K562 (cell line): ENCODE results near the gene MYCL. TPM values are rescaled to one million over a fixed set of nuclear protein-coding genes. Genes with fewer than 3 reads are reported as not detected.

ENCODE experiments used
- ATAC-seq: fragments of 200-7000 bp; cut with Tn5 transposase; 3 replicates; pipeline ENCODE4 v1.9.1; 2020; ENCODE audit warnings: moderate library complexity
- BruUV-seq: library from RNA; stranded (reverse); fragments of 400-500 nt; replicated peaks from 2 replicates; lab custom pipeline; 2021; lab: Mats Ljungman, UMichigan
- CTCF ChIA-PET: fragments of 300-600 bp; formaldehyde crosslinking; extraction: SDS; loops from one replicate; lab custom pipeline; 2021; ENCODE audit warnings: low intra/inter-chr PET ratio; lab: Yijun Ruan, JAX
- POLR2A ChIA-PET: fragments of 300-600, 350-650 bp; sonication (Branson Sonifier 250); formaldehyde crosslinking; extraction: SDS; loops from one replicate; lab custom pipeline; 2021; ENCODE audit warnings: antibody characterized with exemption, inconsistent platforms; lab: Yijun Ruan, JAX
- DNase-seq, 4 experiments: peaks; one replicate each; pipeline versions ENCODE4 v3.0.0 to v3.0.0-alpha.2; 2011 to 2018; ENCODE audit warnings: low spot score in 3 of 4, mixed read lengths in 3 of 4; ENCODE audit errors: extremely low read depth in 1 of 4
- FAIRE-seq: peaks from 2 replicates; lab custom pipeline; 2011; peaks lifted over from hg19 to GRCh38; lab: Jason Lieb, UNC
- H2AFZ ChIP-seq: 2 replicates; pipeline ENCODE4 v1.6.0; 2011; ENCODE audit warnings: low read depth, low read length, control low read depth, inconsistent platforms
- H3K27ac ChIP-seq: fragments of 200-600 bp; 3 replicates; pipeline ENCODE4 v1.8.0; 2011; ENCODE audit warnings: low read depth, mild to moderate bottlenecking, control low read depth, inconsistent platforms, low read length, moderate library complexity, mixed read lengths; ENCODE audit errors: extremely low read depth
- H3K27me3 ChIP-seq, 2 experiments: fragments of 300-600 bp in 1 of 2; 2 replicates in 1 of 2; 3 replicates in 1 of 2; pipeline versions ENCODE4 v1.6.0 to v1.8.0; 2011; ENCODE audit warnings: inconsistent platforms in 2 of 2, low read length in 2 of 2, mild to moderate bottlenecking in 1 of 2, mixed read lengths in 1 of 2, moderate library complexity in 1 of 2; ENCODE audit not compliant: control insufficient read depth in 2 of 2, insufficient read depth in 2 of 2
- H3K36me3 ChIP-seq: fragments of 300-600 bp; 3 replicates; pipeline ENCODE4 v1.8.0; 2011; ENCODE audit warnings: mild to moderate bottlenecking, low read length, inconsistent platforms; ENCODE audit not compliant: control insufficient read depth, insufficient read depth
- H3K4me1 ChIP-seq, 2 experiments: fragments of 200-600 bp in 1 of 2; replicated peaks in 1 of 2; 2 replicates in 1 of 2; 3 replicates in 1 of 2; pipeline versions ENCODE4 v1.5.1 to v1.8.0; 2011; ENCODE audit warnings: inconsistent platforms in 2 of 2, low read length in 2 of 2, mild to moderate bottlenecking in 1 of 2, mixed read lengths in 1 of 2, moderate library complexity in 1 of 2; ENCODE audit not compliant: control insufficient read depth in 2 of 2, insufficient read depth in 2 of 2
- H3K4me2 ChIP-seq: 2 replicates; pipeline ENCODE4 v1.6.1; 2011; ENCODE audit warnings: low read length, control low read depth, inconsistent platforms, mixed read lengths; ENCODE audit not compliant: insufficient read depth
- H3K4me3 ChIP-seq: fragments of 200-600 bp; sonication (generic), shearing (Covaris generic); 2 replicates; pipeline ENCODE4 v1.5.1; 2016; ENCODE audit warnings: control low read depth, inconsistent platforms
- H3K79me2 ChIP-seq: fragments of 200-600 bp; 3 replicates; pipeline ENCODE4 v1.8.0; 2011; ENCODE audit warnings: low read length, inconsistent platforms; ENCODE audit not compliant: control insufficient read depth, insufficient read depth
- H3K9ac ChIP-seq, 2 experiments: 2 replicates each; pipeline versions ENCODE4 v1.6.0 to v1.6.1; 2011; ENCODE audit warnings: low read depth in 2 of 2, low read length in 2 of 2, control low read depth in 1 of 2, inconsistent platforms in 1 of 2, mild to moderate bottlenecking in 1 of 2, mixed read lengths in 1 of 2; ENCODE audit not compliant: insufficient read depth in 1 of 2
- H3K9me1 ChIP-seq: one replicate; pipeline ENCODE4 v1.6.0; 2011; ENCODE audit warnings: inconsistent platforms, mild to moderate bottlenecking, low read length, moderate library complexity; ENCODE audit not compliant: control insufficient read depth, insufficient read depth
- H3K9me3 ChIP-seq: replicated peaks from 2 replicates; pipeline ENCODE4 v1.5.1; 2011; ENCODE audit warnings: low read depth, low read length, inconsistent platforms; ENCODE audit not compliant: control insufficient read depth, insufficient read depth
- H4K20me1 ChIP-seq: replicated peaks from 2 replicates; pipeline ENCODE4 v1.6.1; 2011; ENCODE audit warnings: low read length, inconsistent platforms, mixed read lengths; ENCODE audit not compliant: control insufficient read depth, insufficient read depth
- ARHGAP35 ChIP-seq: fragments of 450-650 bp; IDR thresholded peaks from 2 replicates; pipeline ENCODE4 v1.6.1; 2018; ENCODE audit not compliant: partially characterized antibody
- E2F3 ChIP-seq: fragments of 250-450 bp; sonication (Bioruptor Pico); IDR thresholded peaks from 2 replicates; pipeline ENCODE4 v1.4.0; 2020; ENCODE audit warnings: mild to moderate bottlenecking
- FIP1L1 ChIP-seq: fragments of 200-400 bp; formaldehyde crosslinking; IDR thresholded peaks from 2 replicates; pipeline ENCODE4 v1.6.1; 2018; ENCODE audit warnings: mild to moderate bottlenecking, low read depth, low read length; ENCODE audit not compliant: poor library complexity, severe bottlenecking
- FOXJ3 ChIP-seq: sonication (generic); formaldehyde crosslinking; IDR thresholded peaks from 2 replicates; pipeline ENCODE4 v1.4.0; 2020; ENCODE audit warnings: mild to moderate bottlenecking, missing genetic modification reagents
- GATAD2A ChIP-seq: fragments of 450-650 bp; IDR thresholded peaks from 2 replicates; pipeline ENCODE4 v1.6.1; 2017
- MED1 ChIP-seq: sonication (generic); formaldehyde crosslinking; IDR thresholded peaks from 2 replicates; pipeline ENCODE4 v1.8.1; 2023; ENCODE audit warnings: missing genetic modification reagents, borderline replicate concordance
- MEIS2 ChIP-seq: fragments of 450-650 bp; IDR thresholded peaks from 2 replicates; pipeline ENCODE4 v1.6.1; 2014; ENCODE audit warnings: mild to moderate bottlenecking; ENCODE audit not compliant: partially characterized antibody
- NCOR1 ChIP-seq: fragments of 450-650 bp; IDR thresholded peaks from 2 replicates; pipeline ENCODE4 v1.6.1; 2016; ENCODE audit warnings: mild to moderate bottlenecking, moderate library complexity
- NR2C1 ChIP-seq, 2 experiments: fragments of 450-650 bp; IDR thresholded peaks; 2 replicates each; pipeline ENCODE4 v1.6.1; 2017; ENCODE audit warnings: mild to moderate bottlenecking in 2 of 2, antibody characterized with exemption in 1 of 2, inconsistent platforms in 1 of 2, missing compliant biosample characterization in 1 of 2, missing genetic modification characterization in 1 of 2
- PTRF ChIP-seq: fragments of 450-650 bp; IDR thresholded peaks from 2 replicates; pipeline ENCODE4 v1.6.1; 2016; ENCODE audit warnings: mild to moderate bottlenecking, missing genetic modification characterization, missing compliant biosample characterization
- SP1 ChIP-seq: sonication (generic); formaldehyde crosslinking; IDR thresholded peaks from 2 replicates; pipeline ENCODE4 v1.8.1; 2022; ENCODE audit warnings: mild to moderate bottlenecking, missing genetic modification reagents
- TBL1XR1 ChIP-seq, 2 experiments: IDR thresholded peaks; 2 replicates each; pipeline ENCODE4 v1.6.1; 2012; ENCODE audit warnings: improper control_type of control experiment in 2 of 2, low read length in 2 of 2, mild to moderate bottlenecking in 1 of 2
- ZNF436 ChIP-seq: fragments of 250-450, 450-650 bp; sonication (Bioruptor Pico); formaldehyde crosslinking; IDR thresholded peaks from 2 replicates; pipeline ENCODE4 v1.7.0; 2020; ENCODE audit warnings: mild to moderate bottlenecking
- WGBS: fragments of 100-300 bp; shearing (Covaris generic); methylation state at CpG from one replicate; pipeline ENCODE4 v1.1.6; 2016; ENCODE audit warnings: low coverage, mixed read lengths; ENCODE audit not compliant: insufficient coverage; ENCODE audit errors: missing lambda C conversion rate; 5-methylcytosine and 5-hydroxymethylcytosine counted together
- in situ Hi-C: fragments of 300-500 bp; cut with MboI; formaldehyde crosslinking; loops from 4 replicates; pipeline ENCODE4 v1.15.0; 2018; ENCODE audit warnings: inconsistent platforms, mixed read lengths
- intact Hi-C: fragments of 100-400 bp; cut with micrococcal nuclease; formaldehyde crosslinking; loops from 2 replicates; pipeline ENCODE4 v1.14.2; 2022
- polyA plus RNA-seq, 8 experiments: library from polyadenylated mRNA; depleted of rRNA in 4 of 8; stranded (reverse) in 5 of 8; unstranded in 3 of 8; fragments of >200 nt; fragmentation: Nextera tagmentation in 2 of 8; fragmentation: Illumina TruSeq in 1 of 8; extraction: Ambion mirVana in 2 of 8; extraction: Trizol in 1 of 8; gene quantifications; 2 replicates each; pipeline versions ENCODE4 v1.2.1 to v1.2.3, GENCODE V29; 2011 to 2014; ENCODE audit warnings: inconsistent platforms in 1 of 8, missing spikeins in 1 of 8
- total RNA-seq, 7 experiments: library from RNA; depleted of rRNA in 6 of 7; stranded (reverse); fragments of >200 nt in 6 of 7; fragmentation: Illumina TruSeq in 2 of 7; extraction: Trizol in 2 of 7; gene quantifications; 2 replicates each; pipeline versions ENCODE4 v1.2.1 to v1.2.3, GENCODE V29; 2011 to 2021; ENCODE audit warnings: low replicate concordance in 1 of 7
- TF ChIP-seq, protein P1 (sequence below): sonication (generic); formaldehyde crosslinking; IDR thresholded peaks from 2 replicates; pipeline ENCODE4 v1.8.0; 2022; ENCODE audit warnings: mild to moderate bottlenecking, low read depth, missing genetic modification reagents
- TF ChIP-seq, protein P2 (sequence below), 2 experiments: fragments of 450-650 bp; IDR thresholded peaks; 2 replicates each; pipeline ENCODE4 v1.6.1; 2018; ENCODE audit warnings: mild to moderate bottlenecking in 2 of 2, low read depth in 1 of 2; ENCODE audit not compliant: partially characterized antibody in 2 of 2
- TF ChIP-seq, protein P3 (sequence below): sonication (generic); formaldehyde crosslinking; IDR thresholded peaks from 2 replicates; pipeline ENCODE4 v1.8.0; 2023; ENCODE audit warnings: mild to moderate bottlenecking, missing genetic modification reagents
- TF ChIP-seq, protein P4 (sequence below): fragments of 250-450 bp; sonication (Bioruptor Pico); IDR thresholded peaks from 2 replicates; pipeline ENCODE4 v1.8.0; 2021; ENCODE audit warnings: borderline replicate concordance, mild to moderate bottlenecking, moderate library complexity; ENCODE audit not compliant: poor library complexity, severe bottlenecking

Gene MYCL
- total and polyA plus RNA-seq, 9 of the 15 experiments (the other 6 are each of a cell fraction or from before 2014, with no cell fraction given) = 3.5 to 22.0 (median 12.8) TPM

DNA sequence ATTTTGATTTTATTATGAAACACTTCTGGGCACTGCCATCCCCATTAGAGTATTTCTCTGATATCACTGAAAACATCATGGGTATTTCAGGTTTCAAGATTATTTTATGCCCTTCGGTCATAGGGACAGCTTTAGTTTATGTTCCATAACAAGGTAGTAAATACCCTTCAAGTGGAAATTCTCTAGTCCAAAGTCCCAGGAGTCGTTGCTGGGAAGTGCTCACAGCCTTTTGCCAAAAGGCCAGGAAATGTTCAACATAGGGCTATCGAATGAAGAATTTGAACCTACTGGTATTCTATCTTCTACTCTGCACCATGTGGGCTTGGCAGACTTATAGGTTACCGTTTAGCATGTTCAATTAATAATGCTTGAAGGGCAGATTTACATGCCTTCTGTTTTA lies 45.5 kb upstream of the MYCL start:
- TF ChIP-seq NCOR1 = no peak
- TF ChIP-seq MED1 (CRISPR knock-in tag) = no peak
- no peak for TF ChIP-seq E2F3 (CRISPR knock-in tag)
- no peak for TF ChIP-seq GATAD2A
- TF ChIP-seq, protein P1, sequence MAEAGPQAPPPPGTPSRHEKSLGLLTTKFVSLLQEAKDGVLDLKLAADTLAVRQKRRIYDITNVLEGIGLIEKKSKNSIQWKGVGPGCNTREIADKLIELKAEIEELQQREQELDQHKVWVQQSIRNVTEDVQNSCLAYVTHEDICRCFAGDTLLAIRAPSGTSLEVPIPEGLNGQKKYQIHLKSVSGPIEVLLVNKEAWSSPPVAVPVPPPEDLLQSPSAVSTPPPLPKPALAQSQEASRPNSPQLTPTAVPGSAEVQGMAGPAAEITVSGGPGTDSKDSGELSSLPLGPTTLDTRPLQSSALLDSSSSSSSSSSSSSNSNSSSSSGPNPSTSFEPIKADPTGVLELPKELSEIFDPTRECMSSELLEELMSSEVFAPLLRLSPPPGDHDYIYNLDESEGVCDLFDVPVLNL (CRISPR knock-in tag) = no peak
- TF ChIP-seq, protein P2, sequence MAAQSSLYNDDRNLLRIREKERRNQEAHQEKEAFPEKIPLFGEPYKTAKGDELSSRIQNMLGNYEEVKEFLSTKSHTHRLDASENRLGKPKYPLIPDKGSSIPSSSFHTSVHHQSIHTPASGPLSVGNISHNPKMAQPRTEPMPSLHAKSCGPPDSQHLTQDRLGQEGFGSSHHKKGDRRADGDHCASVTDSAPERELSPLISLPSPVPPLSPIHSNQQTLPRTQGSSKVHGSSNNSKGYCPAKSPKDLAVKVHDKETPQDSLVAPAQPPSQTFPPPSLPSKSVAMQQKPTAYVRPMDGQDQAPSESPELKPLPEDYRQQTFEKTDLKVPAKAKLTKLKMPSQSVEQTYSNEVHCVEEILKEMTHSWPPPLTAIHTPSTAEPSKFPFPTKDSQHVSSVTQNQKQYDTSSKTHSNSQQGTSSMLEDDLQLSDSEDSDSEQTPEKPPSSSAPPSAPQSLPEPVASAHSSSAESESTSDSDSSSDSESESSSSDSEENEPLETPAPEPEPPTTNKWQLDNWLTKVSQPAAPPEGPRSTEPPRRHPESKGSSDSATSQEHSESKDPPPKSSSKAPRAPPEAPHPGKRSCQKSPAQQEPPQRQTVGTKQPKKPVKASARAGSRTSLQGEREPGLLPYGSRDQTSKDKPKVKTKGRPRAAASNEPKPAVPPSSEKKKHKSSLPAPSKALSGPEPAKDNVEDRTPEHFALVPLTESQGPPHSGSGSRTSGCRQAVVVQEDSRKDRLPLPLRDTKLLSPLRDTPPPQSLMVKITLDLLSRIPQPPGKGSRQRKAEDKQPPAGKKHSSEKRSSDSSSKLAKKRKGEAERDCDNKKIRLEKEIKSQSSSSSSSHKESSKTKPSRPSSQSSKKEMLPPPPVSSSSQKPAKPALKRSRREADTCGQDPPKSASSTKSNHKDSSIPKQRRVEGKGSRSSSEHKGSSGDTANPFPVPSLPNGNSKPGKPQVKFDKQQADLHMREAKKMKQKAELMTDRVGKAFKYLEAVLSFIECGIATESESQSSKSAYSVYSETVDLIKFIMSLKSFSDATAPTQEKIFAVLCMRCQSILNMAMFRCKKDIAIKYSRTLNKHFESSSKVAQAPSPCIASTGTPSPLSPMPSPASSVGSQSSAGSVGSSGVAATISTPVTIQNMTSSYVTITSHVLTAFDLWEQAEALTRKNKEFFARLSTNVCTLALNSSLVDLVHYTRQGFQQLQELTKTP (IDR thresholded peaks at IDR 0.05; ENCODE audit: low read depth in 1 of 2, partially characterized antibody in 2 of 2) = no peak
- no peak for TF ChIP-seq NR2C1 (IDR thresholded peaks at IDR 0.05)
- TF ChIP-seq NR2C1 (tag; IDR thresholded peaks at IDR 0.05) = no peak
- TF ChIP-seq SP1 = no peak
- TF ChIP-seq, protein P3, sequence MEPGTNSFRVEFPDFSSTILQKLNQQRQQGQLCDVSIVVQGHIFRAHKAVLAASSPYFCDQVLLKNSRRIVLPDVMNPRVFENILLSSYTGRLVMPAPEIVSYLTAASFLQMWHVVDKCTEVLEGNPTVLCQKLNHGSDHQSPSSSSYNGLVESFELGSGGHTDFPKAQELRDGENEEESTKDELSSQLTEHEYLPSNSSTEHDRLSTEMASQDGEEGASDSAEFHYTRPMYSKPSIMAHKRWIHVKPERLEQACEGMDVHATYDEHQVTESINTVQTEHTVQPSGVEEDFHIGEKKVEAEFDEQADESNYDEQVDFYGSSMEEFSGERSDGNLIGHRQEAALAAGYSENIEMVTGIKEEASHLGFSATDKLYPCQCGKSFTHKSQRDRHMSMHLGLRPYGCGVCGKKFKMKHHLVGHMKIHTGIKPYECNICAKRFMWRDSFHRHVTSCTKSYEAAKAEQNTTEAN (CRISPR knock-in tag) = no peak
- TF ChIP-seq ARHGAP35 = no peak
- TF ChIP-seq PTRF (tag) = no peak
- TF ChIP-seq TBL1XR1 (IDR thresholded peaks at IDR 0.05; ENCODE audit: low read length in 2 of 2) = no peak
- no peak for TF ChIP-seq FOXJ3 (CRISPR knock-in tag)
- no peak for TF ChIP-seq MEIS2
- no peak for TF ChIP-seq FIP1L1
- TF ChIP-seq, protein P4, sequence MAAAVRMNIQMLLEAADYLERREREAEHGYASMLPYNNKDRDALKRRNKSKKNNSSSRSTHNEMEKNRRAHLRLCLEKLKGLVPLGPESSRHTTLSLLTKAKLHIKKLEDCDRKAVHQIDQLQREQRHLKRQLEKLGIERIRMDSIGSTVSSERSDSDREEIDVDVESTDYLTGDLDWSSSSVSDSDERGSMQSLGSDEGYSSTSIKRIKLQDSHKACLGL = no peak
- TF ChIP-seq ZNF436 (CRISPR knock-in tag) = no peak

More for the DNA sequence above, 45.5 kb upstream of the MYCL start:
- Histone ChIP-seq H3K9ac (no peak overlapping the region), H4K20me1 (no peaks in the 10 kb centered on the region), H3K27me3 (peaks cover 12 to 24% of the 10 kb centered on the region in 2 experiments), H3K79me2 (no peaks in the 10 kb centered on the region), H3K9me1 (no peaks in the 10 kb centered on the region), H3K27ac (no peak overlapping the region), H3K4me3 (no peak overlapping the region), H2AFZ (no peak overlapping the region), H3K4me1 (peaks cover 0 to 6% of the 10 kb centered on the region in 2 experiments; a peak in 3 of 5 replicates), H3K36me3 (no peaks in the 10 kb centered on the region), H3K4me2 (no peak overlapping the region), H3K9me3 (no peaks in the 10 kb centered on the region)
- DNase-seq (no peak), FAIRE-seq (no peak), ATAC-seq (no peak)
- intact Hi-C loops = no loop called here
- WGBS = 2% methylated on average over 4 of the region's 4 CpGs
- POLR2A ChIA-PET = interaction anchor here (0.6 to 1.1 kb wide), 5 partner anchors 10 to 155 kb away, joined by 3 to 4 read pairs (median 3); no protein-coding TSS in a partner anchor
- BruUV-seq = no TSS peak
- in situ Hi-C loops = no loop called here
- CTCF ChIA-PET = no interaction called here
